Measurements from ENCODE around the gene TMEM94.
"Not testable (repeated sequence)": the region's sequence is repeated elsewhere in the genome, so short reads cannot be mapped to it uniquely, and the experiment has no call there.

The TMEM94 gene

GRCh38 chr17:75456417-75457046 lies at the start of gene TMEM94:
Gene TMEM94, plus strand, starts transcription at chr17:75456635. Its CDS starts 15,271 bp downstream, at chr17:75471906.
- peak; percentile 99 for DNase-seq (ENCODE audit: low spot score)

- no peak for DNase-seq (ENCODE audit: low spot score)
Observed at GRCh38 chr17:75407655-75408352, 48.6 kb upstream of the TMEM94 start.

- DNase-seq (ENCODE audit: low spot score) = no peak
Observed at GRCh38 chr17:75410141-75410540, 46.3 kb upstream of the TMEM94 start.

- no peak for DNase-seq (ENCODE audit: low spot score)
Observed at GRCh38 chr17:75411328-75412067, 44.9 kb upstream of the TMEM94 start.

GRCh38 chr17:75412455-75413317 lies 43.7 kb upstream of the TMEM94 start:
- peak; percentile 80 for DNase-seq (ENCODE audit: low spot score)

GRCh38 chr17:75414488-75414887 lies 41.9 kb upstream of the TMEM94 start:
- DNase-seq (ENCODE audit: low spot score) = no peak

GRCh38 chr17:75416006-75416405 lies 40.4 kb upstream of the TMEM94 start:
- no peak for DNase-seq (ENCODE audit: low spot score)

GRCh38 chr17:75417054-75417580 lies 39.3 kb upstream of the TMEM94 start:
- DNase-seq (ENCODE audit: low spot score) = no peak

GRCh38 chr17:75418531-75418930 lies 37.9 kb upstream of the TMEM94 start:
- DNase-seq (ENCODE audit: low spot score) = no peak

GRCh38 chr17:75428543-75429469 lies 27.6 kb upstream of the TMEM94 start:
- DNase-seq (ENCODE audit: low spot score) = no peak

- no peak for DNase-seq (ENCODE audit: low spot score)
Observed at GRCh38 chr17:75430159-75430974, 26.1 kb upstream of the TMEM94 start.

GRCh38 chr17:75433218-75433783 lies 23.1 kb upstream of the TMEM94 start:
- no peak for DNase-seq (ENCODE audit: low spot score)

GRCh38 chr17:75434433-75434832 lies 22.0 kb upstream of the TMEM94 start:
- DNase-seq (ENCODE audit: low spot score) = not testable (repeated sequence)

- not testable (repeated sequence) for DNase-seq (ENCODE audit: low spot score)
Observed at GRCh38 chr17:75437404-75437803, 19.0 kb upstream of the TMEM94 start.

GRCh38 chr17:75439287-75439686 lies 17.1 kb upstream of the TMEM94 start:
- no peak for DNase-seq (ENCODE audit: low spot score)

GRCh38 chr17:75440738-75441448 lies 15.5 kb upstream of the TMEM94 start:
- DNase-seq (ENCODE audit: low spot score) = no peak

- DNase-seq (ENCODE audit: low spot score) = no peak
Observed at GRCh38 chr17:75442168-75443103, 14.0 kb upstream of the TMEM94 start.

- no peak for DNase-seq (ENCODE audit: low spot score)
Observed at GRCh38 chr17:75445296-75445695, 11.1 kb upstream of the TMEM94 start.

Measured in RKO (cell line).